ENCODE results near the gene RABAC1. TPM values are rescaled to one million over a fixed set of nuclear protein-coding genes. Genes with fewer than 3 reads are reported as not detected.

The RABAC1 gene
- total RNA-seq, 1 donor from 2014 or later: 257 TPM

DNA sequence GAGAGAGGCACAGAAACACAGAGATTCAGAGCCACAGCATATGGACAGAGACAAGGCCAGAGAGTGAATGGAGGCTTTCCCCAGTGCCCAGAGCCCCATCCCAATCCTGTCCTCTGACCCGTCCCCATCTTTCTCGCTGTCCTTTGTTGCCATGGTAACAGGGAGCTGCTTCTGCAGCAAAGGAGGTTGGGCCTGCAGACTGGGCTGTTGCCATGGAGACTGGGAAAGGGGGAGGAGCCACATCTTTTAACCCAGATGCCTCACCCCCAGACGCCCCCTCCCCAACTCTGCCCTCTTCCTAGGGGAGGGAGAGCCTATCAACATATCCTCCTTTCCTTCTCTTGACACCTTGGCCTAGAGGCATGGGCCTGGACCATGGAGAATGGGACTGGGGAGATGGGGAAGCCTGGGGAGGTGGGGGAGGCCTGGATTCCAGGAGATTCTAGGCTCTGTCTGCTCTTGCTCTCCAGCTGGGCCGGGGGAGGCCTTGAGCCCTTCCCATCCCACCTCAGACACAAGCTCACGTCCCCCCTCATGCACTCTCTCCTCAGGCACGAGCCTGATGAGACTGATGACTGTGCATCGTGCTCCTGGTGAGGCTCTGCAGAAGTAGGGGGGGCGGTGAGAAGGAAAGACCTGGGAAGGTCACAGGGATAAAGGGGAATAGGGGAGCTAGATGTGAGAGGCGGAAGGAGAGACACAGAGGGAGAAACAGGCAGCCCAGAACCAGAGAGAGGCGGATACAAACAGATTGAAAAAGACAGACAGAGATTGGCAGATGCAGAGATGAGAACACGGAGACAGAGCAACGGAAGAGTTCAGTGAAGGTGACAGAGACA is 37.1 kb upstream of the RABAC1 start:
- DNase-seq (ENCODE audit: low read depth) (no peak), FAIRE-seq (no peak)
- H3K27me3 ChIP-seq (ENCODE audit: insufficient read depth, low read length): peaks cover 49% of the 10 kb centered on the region
- no peak overlapping the region for H3K27ac Mint-ChIP-seq (ENCODE audit: unreplicated experiment)
- no peak overlapping the region for H3K9ac ChIP-seq (ENCODE audit: low read length)
- no peak overlapping the region for H2AFZ ChIP-seq (ENCODE audit: low read depth, low read length)
- H3K4me3 Mint-ChIP-seq (ENCODE audit: unreplicated experiment): no peak overlapping the region
- H3K27me3 Mint-ChIP-seq (ENCODE audit: low read depth, unreplicated experiment): peaks cover 72% of the 10 kb centered on the region
- no peaks in the 10 kb centered on the region for H3K4me1 ChIP-seq (ENCODE audit: insufficient read depth, low read length)
- no peaks in the 10 kb centered on the region for H3K9me3 ChIP-seq (ENCODE audit: insufficient read depth, low read depth, low read length)
- H3K4me1 Mint-ChIP-seq (ENCODE audit: low read depth, unreplicated experiment): peaks cover 8% of the 10 kb centered on the region
- H3K4me3 ChIP-seq (ENCODE audit: insufficient read depth, low read depth, low read length): no peak overlapping the region
- peaks cover 10% of the 10 kb centered on the region for H3K36me3 Mint-ChIP-seq (ENCODE audit: low read depth, unreplicated experiment)
- no peak overlapping the region for H3K27ac ChIP-seq (ENCODE audit: low read depth, low read length)
- peaks cover 5% of the 10 kb centered on the region for H3K9me3 Mint-ChIP-seq (ENCODE audit: unreplicated experiment)
- H3K36me3 ChIP-seq (ENCODE audit: insufficient read depth, low read length): no peaks in the 10 kb centered on the region
- TF ChIP-seq, protein P1, sequence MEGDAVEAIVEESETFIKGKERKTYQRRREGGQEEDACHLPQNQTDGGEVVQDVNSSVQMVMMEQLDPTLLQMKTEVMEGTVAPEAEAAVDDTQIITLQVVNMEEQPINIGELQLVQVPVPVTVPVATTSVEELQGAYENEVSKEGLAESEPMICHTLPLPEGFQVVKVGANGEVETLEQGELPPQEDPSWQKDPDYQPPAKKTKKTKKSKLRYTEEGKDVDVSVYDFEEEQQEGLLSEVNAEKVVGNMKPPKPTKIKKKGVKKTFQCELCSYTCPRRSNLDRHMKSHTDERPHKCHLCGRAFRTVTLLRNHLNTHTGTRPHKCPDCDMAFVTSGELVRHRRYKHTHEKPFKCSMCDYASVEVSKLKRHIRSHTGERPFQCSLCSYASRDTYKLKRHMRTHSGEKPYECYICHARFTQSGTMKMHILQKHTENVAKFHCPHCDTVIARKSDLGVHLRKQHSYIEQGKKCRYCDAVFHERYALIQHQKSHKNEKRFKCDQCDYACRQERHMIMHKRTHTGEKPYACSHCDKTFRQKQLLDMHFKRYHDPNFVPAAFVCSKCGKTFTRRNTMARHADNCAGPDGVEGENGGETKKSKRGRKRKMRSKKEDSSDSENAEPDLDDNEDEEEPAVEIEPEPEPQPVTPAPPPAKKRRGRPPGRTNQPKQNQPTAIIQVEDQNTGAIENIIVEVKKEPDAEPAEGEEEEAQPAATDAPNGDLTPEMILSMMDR (IDR thresholded peaks at IDR 0.05; ENCODE audit: insufficient read depth, low read depth, low read length): no peak
- no peak for TF ChIP-seq EZH2 (IDR thresholded peaks at IDR 0.05; ENCODE audit: insufficient read depth, low read length)
- H3K79me2 ChIP-seq (ENCODE audit: insufficient read depth, low read length): no peaks in the 10 kb centered on the region
- H3K4me2 ChIP-seq (ENCODE audit: low read length): no peak overlapping the region
- H4K20me1 ChIP-seq (ENCODE audit: insufficient read depth, low read length): peaks cover 13% of the 10 kb centered on the region

DNA sequence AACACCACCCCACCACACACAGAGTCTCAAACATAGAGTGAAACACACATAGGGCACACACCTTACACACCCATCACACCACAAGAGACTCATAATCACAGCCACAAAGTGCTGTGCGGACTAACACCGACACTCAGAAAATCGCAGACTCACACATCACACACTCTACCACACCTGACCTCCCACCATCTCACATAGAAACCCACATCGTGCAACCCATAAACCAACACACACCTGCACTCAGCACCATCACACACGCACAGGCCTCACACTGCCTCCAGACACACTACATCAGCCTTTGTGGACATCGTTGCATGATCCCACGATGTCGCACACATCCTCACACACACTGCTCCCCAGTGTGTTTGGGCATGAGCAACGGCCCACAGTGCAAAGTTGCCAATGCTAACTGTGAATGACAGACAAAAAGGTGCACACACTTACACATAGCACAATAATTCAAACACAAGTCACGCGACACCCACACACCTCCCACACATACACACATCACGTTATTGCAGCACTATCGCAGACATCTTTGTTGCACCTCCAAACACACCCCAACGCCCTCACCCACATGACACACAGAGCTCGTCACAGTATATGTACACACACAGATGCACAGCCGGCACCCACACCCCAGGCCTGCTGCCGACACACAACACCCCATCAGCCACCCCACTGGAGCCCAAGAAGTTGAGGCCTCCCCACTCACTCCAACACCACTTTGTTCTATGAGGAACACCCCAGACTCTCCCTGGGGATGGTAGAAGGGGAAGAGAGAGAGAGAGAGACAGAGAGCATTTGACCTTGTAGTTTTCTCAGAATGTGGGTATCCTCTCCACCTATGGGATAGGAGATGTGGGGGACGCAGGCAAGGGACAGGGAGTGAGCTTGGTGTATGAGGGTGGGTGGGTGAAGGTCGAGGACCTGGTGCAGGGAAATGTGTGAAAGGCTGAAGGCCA is 36.2 kb upstream of the RABAC1 start:
- Mint-ChIP-seq H3K4me1 (ENCODE audit: low read depth, unreplicated experiment) (peaks cover 8% of the 10 kb centered on the region), H3K9me3 (ENCODE audit: unreplicated experiment) (peaks cover 3% of the 10 kb centered on the region), H3K36me3 (ENCODE audit: low read depth, unreplicated experiment) (peaks cover 6% of the 10 kb centered on the region), H3K27ac (ENCODE audit: unreplicated experiment) (no peak overlapping the region), H3K27me3 (ENCODE audit: low read depth, unreplicated experiment) (peaks cover 66% of the 10 kb centered on the region), H3K4me3 (ENCODE audit: unreplicated experiment) (no peak overlapping the region)
- Histone ChIP-seq H3K36me3 (ENCODE audit: insufficient read depth, low read length) (no peaks in the 10 kb centered on the region), H3K9me3 (ENCODE audit: insufficient read depth, low read depth, low read length) (no peaks in the 10 kb centered on the region), H3K4me2 (ENCODE audit: low read length) (no peak overlapping the region), H3K27ac (ENCODE audit: low read depth, low read length) (no peak overlapping the region), H2AFZ (ENCODE audit: low read depth, low read length) (no peak overlapping the region), H3K4me3 (ENCODE audit: insufficient read depth, low read depth, low read length) (no peak overlapping the region), H3K27me3 (ENCODE audit: insufficient read depth, low read length) (peaks cover 43% of the 10 kb centered on the region), H3K9ac (ENCODE audit: low read length) (no peak overlapping the region), H3K79me2 (ENCODE audit: insufficient read depth, low read length) (no peaks in the 10 kb centered on the region), H3K4me1 (ENCODE audit: insufficient read depth, low read length) (no peaks in the 10 kb centered on the region), H4K20me1 (ENCODE audit: insufficient read depth, low read length) (peaks cover 13% of the 10 kb centered on the region)
- FAIRE-seq (no peak), DNase-seq (ENCODE audit: low read depth) (no peak)
- no peak for TF ChIP-seq EZH2 (IDR thresholded peaks at IDR 0.05; ENCODE audit: insufficient read depth, low read length)
- TF ChIP-seq, protein P1 (IDR thresholded peaks at IDR 0.05; ENCODE audit: insufficient read depth, low read depth, low read length): no peak
